Stimulated activated naive B cell treated with anti-CD40 and anti-IgM and Interleukin-4, amounts not matched to agents 10 μg/mL and 1 μg/mL and 100 μg/mL, for 72 hours (primary cell): ENCODE measurements around the gene TAS1R1.
A peak's percentile ranks its signal among the peaks of the same experiment; 100 is the strongest.

Experiments used
- ATAC-seq, 2 donors: fragments of 150-1000 bp; cut with Tn5 transposase; replicated peaks; 2 replicates each; pipeline ENCODE4 v1.10.0; 2021; ENCODE audit warnings: moderate library complexity in 1 of 2
- DNase-seq: peaks from one replicate; pipeline ENCODE4 v3.0.0; 2021
- H3K27ac Mint-ChIP-seq: one replicate; pipeline ENCODE4 v1.8.0; 2022; ENCODE audit warnings: mild to moderate bottlenecking, mixed read lengths
- H3K27me3 Mint-ChIP-seq, 2 donors: one replicate each; pipeline ENCODE4 v1.8.0; 2022; ENCODE audit warnings: mixed read lengths in 2 of 2
- H3K36me3 Mint-ChIP-seq, 2 donors: one replicate each; pipeline ENCODE4 v1.8.0; 2022; ENCODE audit warnings: mixed read lengths in 2 of 2, mild to moderate bottlenecking in 1 of 2
- H3K4me1 Mint-ChIP-seq, 2 donors: one replicate each; pipeline ENCODE4 v1.8.0; 2022; ENCODE audit warnings: mixed read lengths in 2 of 2, mild to moderate bottlenecking in 1 of 2
- H3K4me3 Mint-ChIP-seq, 2 donors: one replicate each; pipeline ENCODE4 v1.8.0; 2022; ENCODE audit warnings: mild to moderate bottlenecking in 2 of 2, mixed read lengths in 2 of 2, moderate library complexity in 1 of 2
- H3K9me3 Mint-ChIP-seq, 2 donors: one replicate each; pipeline ENCODE4 v1.8.0; 2022; ENCODE audit warnings: mixed read lengths in 2 of 2, mild to moderate bottlenecking in 1 of 2

TAS1R1 gene

GRCh38 chr1:6585081-6585722 is 30.1 kb downstream of the TAS1R1 start:
- Mint-ChIP-seq H3K27me3 (no peaks in the 10 kb centered on the region), H3K4me3 (no peak overlapping the region), H3K9me3 (no peaks in the 10 kb centered on the region), H3K27ac (peak overlapping the region; percentile 82), H3K36me3 (peaks cover 32 to 41% of the 10 kb centered on the region in 2 donors), H3K4me1 (peaks cover 43 to 67% of the 10 kb centered on the region in 2 donors)
- ATAC-seq = no peak
- no peak for DNase-seq

- no peaks in the 10 kb centered on the region for H3K27me3 Mint-ChIP-seq
- ATAC-seq = no peak
- H3K36me3 Mint-ChIP-seq = peaks cover 35 to 42% of the 10 kb centered on the region in 2 donors
- H3K9me3 Mint-ChIP-seq = no peaks in the 10 kb centered on the region
- no peak for DNase-seq
- no peak overlapping the region for H3K27ac Mint-ChIP-seq
- no peak overlapping the region for H3K4me3 Mint-ChIP-seq
- peaks cover 37 to 61% of the 10 kb centered on the region in 2 donors for H3K4me1 Mint-ChIP-seq
Observed at GRCh38 chr1:6585841-6586240, 30.7 kb downstream of the TAS1R1 start.

GRCh38 chr1:6586404-6586816 is 31.3 kb downstream of the TAS1R1 start:
- no peak overlapping the region for H3K4me3 Mint-ChIP-seq
- no peak overlapping the region for H3K27ac Mint-ChIP-seq
- peaks cover 35 to 42% of the 10 kb centered on the region in 2 donors for H3K36me3 Mint-ChIP-seq
- DNase-seq (no peak), ATAC-seq (no peak)
- no peaks in the 10 kb centered on the region for H3K27me3 Mint-ChIP-seq
- H3K4me1 Mint-ChIP-seq = peaks cover 36 to 61% of the 10 kb centered on the region in 2 donors
- H3K9me3 Mint-ChIP-seq = no peaks in the 10 kb centered on the region

GRCh38 chr1:6587261-6588005 is 32.3 kb downstream of the TAS1R1 start:
- Mint-ChIP-seq H3K27ac (no peak overlapping the region), H3K4me1 (peaks cover 30 to 58% of the 10 kb centered on the region in 2 donors), H3K27me3 (no peaks in the 10 kb centered on the region), H3K36me3 (peaks cover 31 to 42% of the 10 kb centered on the region in 2 donors), H3K9me3 (no peaks in the 10 kb centered on the region), H3K4me3 (no peak overlapping the region)
- ATAC-seq (peak in 1 of 2 donors; percentile 29), DNase-seq (no peak)

GRCh38 chr1:6588128-6588892 is 33.2 kb downstream of the TAS1R1 start:
- no peak overlapping the region for H3K4me3 Mint-ChIP-seq
- H3K4me1 Mint-ChIP-seq = peaks cover 29 to 51% of the 10 kb centered on the region in 2 donors
- ATAC-seq (no peak), DNase-seq (no peak)
- H3K9me3 Mint-ChIP-seq = no peaks in the 10 kb centered on the region
- peaks cover 29 to 49% of the 10 kb centered on the region in 2 donors for H3K36me3 Mint-ChIP-seq
- no peaks in the 10 kb centered on the region for H3K27me3 Mint-ChIP-seq
- peak overlapping the region; percentile 25 for H3K27ac Mint-ChIP-seq

- Mint-ChIP-seq H3K27me3 (no peaks in the 10 kb centered on the region), H3K4me1 (peaks cover 29 to 51% of the 10 kb centered on the region in 2 donors), H3K36me3 (peaks cover 35 to 55% of the 10 kb centered on the region in 2 donors), H3K9me3 (no peaks in the 10 kb centered on the region), H3K27ac (peak overlapping the region; percentile 25), H3K4me3 (no peak overlapping the region)
- DNase-seq (no peak), ATAC-seq (no peak)
Observed at GRCh38 chr1:6588893-6589520, 33.9 kb downstream of the TAS1R1 start.

- Mint-ChIP-seq H3K4me1 (peaks cover 22 to 42% of the 10 kb centered on the region in 2 donors), H3K27me3 (no peaks in the 10 kb centered on the region), H3K9me3 (no peaks in the 10 kb centered on the region), H3K27ac (peak overlapping the region; percentile 81), H3K36me3 (peaks cover 30 to 51% of the 10 kb centered on the region in 2 donors), H3K4me3 (no peak overlapping the region)
- ATAC-seq = no peak
- no peak for DNase-seq
Observed at GRCh38 chr1:6590046-6590445, 34.9 kb downstream of the TAS1R1 start.

GRCh38 chr1:6591222-6591621 is 36.1 kb downstream of the TAS1R1 start:
- H3K4me1 Mint-ChIP-seq = peaks cover 24 to 50% of the 10 kb centered on the region in 2 donors
- H3K4me3 Mint-ChIP-seq = no peak overlapping the region
- H3K27me3 Mint-ChIP-seq = no peaks in the 10 kb centered on the region
- no peaks in the 10 kb centered on the region for H3K9me3 Mint-ChIP-seq
- ATAC-seq (peak; percentile 43 to 63), DNase-seq (no peak)
- peak overlapping the region; percentile 14 for H3K27ac Mint-ChIP-seq
- peaks cover 35 to 62% of the 10 kb centered on the region in 2 donors for H3K36me3 Mint-ChIP-seq

- Mint-ChIP-seq H3K4me1 (peaks cover 22 to 52% of the 10 kb centered on the region in 2 donors), H3K36me3 (peaks cover 35 to 64% of the 10 kb centered on the region in 2 donors), H3K4me3 (no peak overlapping the region), H3K27me3 (no peaks in the 10 kb centered on the region), H3K27ac (no peak overlapping the region), H3K9me3 (no peaks in the 10 kb centered on the region)
- DNase-seq (no peak), ATAC-seq (no peak)
Observed at GRCh38 chr1:6591644-6592043, 36.5 kb downstream of the TAS1R1 start.

- no peaks in the 10 kb centered on the region for H3K27me3 Mint-ChIP-seq
- ATAC-seq = no peak
- peaks cover 17 to 52% of the 10 kb centered on the region in 2 donors for H3K4me1 Mint-ChIP-seq
- no peak overlapping the region for H3K27ac Mint-ChIP-seq
- no peak for DNase-seq
- no peak overlapping the region for H3K4me3 Mint-ChIP-seq
- H3K36me3 Mint-ChIP-seq = peaks cover 35 to 67% of the 10 kb centered on the region in 2 donors
- no peaks in the 10 kb centered on the region for H3K9me3 Mint-ChIP-seq
Observed at GRCh38 chr1:6592441-6592840, 37.3 kb downstream of the TAS1R1 start.

- peaks cover 17 to 51% of the 10 kb centered on the region in 2 donors for H3K4me1 Mint-ChIP-seq
- H3K27ac Mint-ChIP-seq = no peak overlapping the region
Observed at GRCh38 chr1:6592865-6593593, 37.9 kb downstream of the TAS1R1 start.

GRCh38 chr1:6593810-6594209 is 38.7 kb downstream of the TAS1R1 start:
- H3K4me1 Mint-ChIP-seq = peaks cover 15 to 50% of the 10 kb centered on the region in 2 donors
- H3K36me3 Mint-ChIP-seq = peaks cover 32 to 65% of the 10 kb centered on the region in 2 donors
- H3K9me3 Mint-ChIP-seq = no peaks in the 10 kb centered on the region
- H3K27ac Mint-ChIP-seq = no peak overlapping the region
- H3K4me3 Mint-ChIP-seq = no peak overlapping the region
- DNase-seq (no peak), ATAC-seq (no peak)
- H3K27me3 Mint-ChIP-seq = no peaks in the 10 kb centered on the region

More at GRCh38 chr1:6592865-6593593, 37.9 kb downstream of the TAS1R1 start:
- Mint-ChIP-seq H3K27me3 (no peaks in the 10 kb centered on the region), H3K4me3 (no peak overlapping the region), H3K9me3 (no peaks in the 10 kb centered on the region), H3K36me3 (peaks cover 32 to 69% of the 10 kb centered on the region in 2 donors)
- no peak for DNase-seq
- ATAC-seq = no peak

GRCh38 chr1:6594977-6595740 is 40.1 kb downstream of the TAS1R1 start:
- no peak for ATAC-seq
- no peak overlapping the region for H3K4me3 Mint-ChIP-seq
- no peaks in the 10 kb centered on the region for H3K9me3 Mint-ChIP-seq
- no peaks in the 10 kb centered on the region for H3K27me3 Mint-ChIP-seq
- no peak for DNase-seq
- H3K4me1 Mint-ChIP-seq = peaks cover 21 to 57% of the 10 kb centered on the region in 2 donors
- peaks cover 24 to 61% of the 10 kb centered on the region in 2 donors for H3K36me3 Mint-ChIP-seq
- no peak overlapping the region for H3K27ac Mint-ChIP-seq
